GM18499 (cell line): Measurements from ENCODE around the gene PVRIG.
"Not testable (repeated sequence)": the region's sequence is repeated elsewhere in the genome, so short reads cannot be mapped to it uniquely, and the experiment has no call there.

ENCODE experiments used
- ATAC-seq: cut with Tn5 transposase; IDR thresholded peaks from one replicate; pipeline ENCODE4 v1.9.1; 2021; ENCODE audit warnings: moderate number of reproducible peaks; ENCODE audit not compliant: insufficient read depth, unreplicated experiment

PVRIG gene

DNA sequence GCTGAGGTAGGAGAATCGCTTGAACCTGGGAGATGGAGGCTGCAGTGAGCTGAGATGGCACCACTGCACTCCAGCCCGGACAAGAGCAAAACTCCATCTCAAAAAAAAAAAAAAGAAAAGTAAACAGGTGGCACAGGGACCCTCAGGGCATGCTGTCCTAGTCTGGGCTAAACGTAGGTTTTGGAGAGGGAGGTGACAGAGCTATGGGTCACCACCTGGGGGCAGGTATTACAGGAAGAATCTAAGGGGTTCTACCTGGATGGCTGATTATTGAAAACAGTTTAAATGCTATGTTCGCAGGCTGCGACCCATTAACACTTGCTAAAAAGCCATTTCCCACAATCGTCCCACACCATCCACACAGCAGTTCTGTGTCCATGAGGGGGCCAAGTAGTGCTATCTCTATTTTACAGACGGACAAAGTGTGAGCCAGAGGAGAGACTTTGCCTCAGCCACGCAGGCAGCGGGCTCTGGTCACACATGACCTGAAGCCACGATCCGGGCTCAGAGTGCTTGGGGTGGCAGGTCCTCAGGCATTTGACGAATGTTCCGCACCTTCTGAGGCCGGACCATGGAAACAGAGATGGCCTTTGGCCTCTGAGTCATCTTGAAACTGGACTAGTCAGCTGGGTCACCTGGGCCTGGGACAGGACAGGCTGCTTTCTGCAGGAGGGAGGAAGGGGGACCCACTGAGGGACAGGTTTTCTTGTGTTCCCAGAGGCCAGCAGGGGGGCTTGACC lies 49.7 kb downstream of the PVRIG start:
- ATAC-seq = not testable (repeated sequence)

DNA sequence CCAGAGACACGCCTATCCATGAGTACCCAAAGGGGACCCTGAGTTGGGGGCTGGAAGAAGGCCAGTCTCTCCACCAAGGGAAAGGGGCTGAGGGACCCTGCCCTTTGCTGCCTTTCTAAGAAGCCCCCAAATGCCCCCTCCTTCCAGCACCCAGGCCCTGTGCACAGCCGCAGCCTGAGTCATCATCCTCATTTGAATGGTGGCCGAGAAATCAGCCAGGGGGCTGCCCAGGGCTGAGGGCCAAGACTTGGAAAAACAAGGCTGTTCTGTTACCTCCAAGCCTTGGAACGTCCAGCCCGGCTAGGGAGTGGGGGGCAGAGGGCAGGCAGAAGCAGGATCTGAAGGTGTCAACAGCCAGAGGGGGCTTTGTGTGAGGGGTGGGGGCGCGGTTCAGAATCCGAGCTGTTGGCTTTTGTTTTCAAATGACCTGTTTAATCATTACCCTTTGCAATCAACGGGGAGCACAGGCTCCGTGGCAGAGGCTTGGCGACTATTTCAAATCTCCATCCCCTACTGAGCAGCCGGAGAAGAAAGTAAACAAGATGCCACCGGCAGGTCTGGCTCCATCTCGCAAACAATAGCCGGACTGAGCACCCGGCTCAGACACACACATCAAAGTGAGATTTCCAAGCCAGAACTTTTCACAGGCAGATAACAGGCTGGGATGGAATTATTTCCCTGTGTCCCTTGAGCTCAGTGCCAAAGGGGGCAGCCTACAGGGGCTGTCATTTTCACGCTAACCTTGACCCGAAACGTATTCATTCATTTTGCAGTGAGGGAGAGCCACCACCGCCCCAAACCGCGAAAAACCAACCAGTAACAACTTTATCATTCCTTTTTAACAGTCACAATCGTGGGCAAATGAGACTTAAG lies 50.5 kb downstream of the PVRIG start:
- not testable (repeated sequence) for ATAC-seq
